Neuron (in vitro differentiated cells): Measurements from ENCODE around the gene ODAD3.
"Not testable (repeated sequence)": the region's sequence is repeated elsewhere in the genome, so short reads cannot be mapped to it uniquely, and the experiment has no call there.

Experiments
- H2AFZ ChIP-seq: one replicate; pipeline ENCODE4 v1.6.1; 2013; ENCODE audit warnings: low read depth, mild to moderate bottlenecking, inconsistent platforms, low read length, moderate library complexity
- H3K27me3 ChIP-seq: one replicate; pipeline ENCODE4 v1.6.1; 2013; ENCODE audit warnings: low read length; ENCODE audit not compliant: insufficient read depth
- H3K36me3 ChIP-seq: one replicate; pipeline ENCODE4 v1.6.1; 2013; ENCODE audit warnings: low read length; ENCODE audit not compliant: insufficient read depth
- H3K4me1 ChIP-seq: one replicate; pipeline ENCODE4 v1.6.1; 2013; ENCODE audit warnings: low read length; ENCODE audit not compliant: insufficient read depth
- H3K4me3 ChIP-seq: 2 replicates; pipeline ENCODE4 v1.5.1; 2013; ENCODE audit warnings: mild to moderate bottlenecking, low read length, moderate library complexity
- H3K9me3 ChIP-seq: one replicate; pipeline ENCODE4 v1.6.1; 2013; ENCODE audit warnings: low read length

ODAD3 gene

GRCh38 chr19:11473725-11474124, 38.8 kb upstream of the ODAD3 start:
- Histone ChIP-seq H2AFZ (no peak overlapping the region), H3K4me3 (no peak overlapping the region), H3K9me3 (no peaks in the 10 kb centered on the region), H3K4me1 (peaks cover 2% of the 10 kb centered on the region), H3K27me3 (no peaks in the 10 kb centered on the region), H3K36me3 (peaks cover 60% of the 10 kb centered on the region)

GRCh38 chr19:11468266-11468845, 33.4 kb upstream of the ODAD3 start:
- H3K4me1 ChIP-seq, H3K9me3 ChIP-seq, H3K27me3 ChIP-seq, H2AFZ ChIP-seq, H3K4me3 ChIP-seq: not testable (repeated sequence)
- H3K36me3 ChIP-seq = peaks cover 47% of the 10 kb centered on the region

DNA sequence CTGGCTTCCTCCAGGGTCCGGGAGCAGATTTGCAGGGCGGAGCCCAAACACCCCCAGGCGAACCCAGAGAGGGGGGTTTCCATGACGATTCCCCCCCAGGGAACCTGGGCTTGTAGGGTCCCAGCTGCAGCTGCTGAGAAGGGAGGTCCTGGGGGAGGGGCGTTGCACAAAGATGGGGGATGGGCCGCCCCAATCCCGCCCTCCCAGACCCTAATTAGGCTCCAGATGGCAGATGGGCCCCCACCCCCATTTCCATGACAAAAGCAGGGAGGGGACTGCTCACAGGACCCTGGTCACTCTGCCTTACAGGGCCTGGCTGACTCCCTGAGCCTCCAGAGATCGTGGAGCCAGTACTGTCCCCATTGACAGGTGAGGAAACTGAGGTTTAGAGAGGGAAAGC, 30.7 kb upstream of the ODAD3 start:
- H3K36me3 ChIP-seq = peaks cover 42% of the 10 kb centered on the region
- no peak overlapping the region for H3K4me3 ChIP-seq
- no peaks in the 10 kb centered on the region for H3K9me3 ChIP-seq

GRCh38 chr19:11464333-11465265, 29.7 kb upstream of the ODAD3 start:
- Histone ChIP-seq H2AFZ (no peak overlapping the region), H3K9me3 (no peaks in the 10 kb centered on the region), H3K27me3 (no peaks in the 10 kb centered on the region), H3K4me3 (no peak overlapping the region), H3K4me1 (no peaks in the 10 kb centered on the region), H3K36me3 (peaks cover 47% of the 10 kb centered on the region)

More for the DNA sequence above, 30.7 kb upstream of the ODAD3 start:
- Histone ChIP-seq H2AFZ (no peak overlapping the region), H3K27me3 (no peaks in the 10 kb centered on the region), H3K4me1 (no peaks in the 10 kb centered on the region)

GRCh38 chr19:11463391-11463790, 28.5 kb upstream of the ODAD3 start:
- Histone ChIP-seq H3K36me3 (peaks cover 52% of the 10 kb centered on the region), H2AFZ (no peak overlapping the region), H3K4me1 (no peaks in the 10 kb centered on the region), H3K4me3 (no peak overlapping the region), H3K9me3 (no peaks in the 10 kb centered on the region), H3K27me3 (no peaks in the 10 kb centered on the region)

DNA sequence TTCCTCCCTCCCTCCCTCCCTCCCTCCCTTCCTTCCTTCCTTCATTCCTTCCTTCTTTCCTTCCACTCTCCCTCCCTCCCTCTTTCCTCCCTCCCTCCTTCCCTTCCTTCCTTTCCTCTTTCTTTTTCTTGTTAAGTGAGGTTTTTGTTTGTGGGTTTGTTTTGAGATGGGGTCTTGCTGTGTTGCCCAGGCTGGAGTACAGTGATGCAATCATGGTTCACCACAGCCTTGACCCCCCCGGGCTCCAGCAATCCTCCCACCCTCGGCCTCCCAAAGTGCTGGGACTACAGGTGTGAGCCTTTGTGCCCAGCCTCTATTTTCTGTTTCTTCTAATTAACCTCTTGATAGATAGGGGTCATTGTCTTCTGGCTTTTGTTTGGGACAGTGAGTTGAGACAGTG, 26.5 kb upstream of the ODAD3 start:
- Histone ChIP-seq H3K4me3 (no peak overlapping the region), H3K4me1 (no peaks in the 10 kb centered on the region), H3K9me3 (no peaks in the 10 kb centered on the region), H2AFZ (no peak overlapping the region), H3K27me3 (no peaks in the 10 kb centered on the region), H3K36me3 (peaks cover 59% of the 10 kb centered on the region)

- Histone ChIP-seq H2AFZ (no peak overlapping the region), H3K36me3 (peaks cover 59% of the 10 kb centered on the region), H3K27me3 (no peaks in the 10 kb centered on the region), H3K4me3 (no peak overlapping the region), H3K9me3 (no peaks in the 10 kb centered on the region), H3K4me1 (no peaks in the 10 kb centered on the region)
These were observed 25.3 kb upstream of the ODAD3 start for GRCh38 chr19:11460207-11460606.

DNA sequence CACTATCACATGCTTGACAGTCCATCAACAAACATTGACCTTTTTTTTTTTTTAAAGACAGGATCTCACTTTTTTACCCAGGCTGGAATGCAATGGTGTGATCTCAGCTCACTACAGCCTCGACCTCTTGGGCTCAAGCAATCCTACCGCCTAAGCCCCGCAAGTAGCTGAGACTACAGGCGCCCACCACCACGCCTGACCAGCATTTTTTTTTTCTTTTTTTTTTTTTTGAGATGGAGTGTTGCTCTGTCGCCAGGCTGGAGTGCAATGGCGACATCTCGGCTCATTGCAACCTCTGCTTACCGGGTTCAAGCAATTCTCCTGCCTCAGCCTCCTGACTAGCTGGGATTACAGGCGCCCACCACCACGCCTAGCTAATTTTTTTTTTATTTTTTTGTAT, 24.0 kb upstream of the ODAD3 start:
- not testable (repeated sequence) for H3K4me3 ChIP-seq, H3K4me1 ChIP-seq, H2AFZ ChIP-seq, H3K27me3 ChIP-seq, H3K9me3 ChIP-seq
- peaks cover 56% of the 10 kb centered on the region for H3K36me3 ChIP-seq

GRCh38 chr19:11458236-11458900, 23.4 kb upstream of the ODAD3 start:
- no peaks in the 10 kb centered on the region for H3K4me1 ChIP-seq
- peaks cover 56% of the 10 kb centered on the region for H3K36me3 ChIP-seq
- H2AFZ ChIP-seq = no peak overlapping the region
- H3K27me3 ChIP-seq = no peaks in the 10 kb centered on the region
- no peaks in the 10 kb centered on the region for H3K9me3 ChIP-seq
- no peak overlapping the region for H3K4me3 ChIP-seq

DNA sequence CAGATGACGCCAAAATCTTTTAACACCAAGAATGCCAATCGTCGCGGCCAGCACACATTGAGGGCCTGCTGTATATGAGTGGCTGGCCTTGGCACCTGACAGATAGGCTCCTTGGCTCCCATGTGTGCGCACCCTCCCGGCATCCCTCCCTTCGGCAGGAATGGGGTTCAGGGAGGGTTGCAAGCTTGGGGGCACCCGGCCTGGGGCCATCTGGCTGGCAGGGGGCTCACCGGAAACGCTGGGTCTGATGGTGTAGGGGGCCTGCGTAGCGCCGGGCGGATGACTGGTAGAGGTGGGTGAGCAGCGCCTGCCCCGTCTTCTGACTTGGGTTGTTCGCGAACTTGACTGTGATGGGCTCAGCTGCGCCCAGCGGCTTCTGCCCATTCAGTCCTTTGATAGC, 22.9 kb upstream of the ODAD3 start:
- no peaks in the 10 kb centered on the region for H3K9me3 ChIP-seq
- no peaks in the 10 kb centered on the region for H3K27me3 ChIP-seq
- peaks cover 1% of the 10 kb centered on the region for H3K4me1 ChIP-seq
- no peak overlapping the region for H2AFZ ChIP-seq
- peaks cover 53% of the 10 kb centered on the region for H3K36me3 ChIP-seq
- no peak overlapping the region for H3K4me3 ChIP-seq

DNA sequence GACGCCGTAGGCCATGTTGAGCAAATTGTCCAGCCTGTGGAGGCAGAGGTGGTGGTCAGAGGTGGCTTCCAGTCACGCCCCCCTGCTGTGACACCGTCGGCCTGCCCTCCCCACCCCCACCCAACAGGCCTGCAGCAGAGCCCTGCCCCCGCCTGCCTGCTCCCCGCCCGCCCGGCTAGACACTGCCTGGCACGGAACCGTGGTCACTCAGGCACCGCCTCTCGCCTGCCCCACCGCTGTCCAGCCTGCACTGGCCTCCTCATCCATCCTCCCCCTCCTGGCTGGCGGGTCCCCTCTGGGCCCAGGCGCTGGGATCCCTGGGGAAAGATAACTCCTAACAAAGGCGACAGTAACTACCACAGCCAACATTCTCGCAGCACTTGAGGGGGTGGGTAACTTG, 22.2 kb upstream of the ODAD3 start:
- peaks cover 9% of the 10 kb centered on the region for H3K4me1 ChIP-seq
- no peak overlapping the region for H3K4me3 ChIP-seq
- H2AFZ ChIP-seq = no peak overlapping the region
- H3K9me3 ChIP-seq = no peaks in the 10 kb centered on the region
- peaks cover 54% of the 10 kb centered on the region for H3K36me3 ChIP-seq
- no peaks in the 10 kb centered on the region for H3K27me3 ChIP-seq

- Histone ChIP-seq H3K36me3 (peaks cover 53% of the 10 kb centered on the region), H2AFZ (no peak overlapping the region), H3K4me3 (no peak overlapping the region), H3K27me3 (no peaks in the 10 kb centered on the region), H3K9me3 (no peaks in the 10 kb centered on the region), H3K4me1 (peaks cover 13% of the 10 kb centered on the region)
These were observed 21.7 kb upstream of the ODAD3 start for GRCh38 chr19:11456659-11457058.

DNA sequence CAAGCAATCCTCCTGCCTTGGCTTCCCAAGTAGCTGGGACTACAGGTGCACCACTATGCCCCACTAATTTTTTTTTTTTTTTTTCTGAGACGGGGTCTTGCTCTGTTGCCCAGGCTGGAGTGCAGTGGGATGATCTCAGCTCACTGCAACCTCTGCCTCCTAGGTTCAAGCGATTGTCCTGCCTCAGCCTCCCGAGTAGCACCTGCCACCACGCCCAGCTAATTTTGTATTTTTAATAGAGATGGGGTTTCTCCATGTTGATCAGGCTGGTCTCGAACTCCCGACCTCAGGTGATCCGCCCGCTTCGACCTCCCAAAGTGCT, 20.3 kb upstream of the ODAD3 start:
- H3K36me3 ChIP-seq = peaks cover 48% of the 10 kb centered on the region
- not testable (repeated sequence) for H2AFZ ChIP-seq, H3K27me3 ChIP-seq, H3K4me3 ChIP-seq, H3K9me3 ChIP-seq
- peaks cover 13% of the 10 kb centered on the region for H3K4me1 ChIP-seq
